Measurements from ENCODE around the gene BMPR2.
"Not testable (repeated sequence)": the region's sequence is repeated elsewhere in the genome, so short reads cannot be mapped to it uniquely, and the experiment has no call there.

The BMPR2 gene

DNA sequence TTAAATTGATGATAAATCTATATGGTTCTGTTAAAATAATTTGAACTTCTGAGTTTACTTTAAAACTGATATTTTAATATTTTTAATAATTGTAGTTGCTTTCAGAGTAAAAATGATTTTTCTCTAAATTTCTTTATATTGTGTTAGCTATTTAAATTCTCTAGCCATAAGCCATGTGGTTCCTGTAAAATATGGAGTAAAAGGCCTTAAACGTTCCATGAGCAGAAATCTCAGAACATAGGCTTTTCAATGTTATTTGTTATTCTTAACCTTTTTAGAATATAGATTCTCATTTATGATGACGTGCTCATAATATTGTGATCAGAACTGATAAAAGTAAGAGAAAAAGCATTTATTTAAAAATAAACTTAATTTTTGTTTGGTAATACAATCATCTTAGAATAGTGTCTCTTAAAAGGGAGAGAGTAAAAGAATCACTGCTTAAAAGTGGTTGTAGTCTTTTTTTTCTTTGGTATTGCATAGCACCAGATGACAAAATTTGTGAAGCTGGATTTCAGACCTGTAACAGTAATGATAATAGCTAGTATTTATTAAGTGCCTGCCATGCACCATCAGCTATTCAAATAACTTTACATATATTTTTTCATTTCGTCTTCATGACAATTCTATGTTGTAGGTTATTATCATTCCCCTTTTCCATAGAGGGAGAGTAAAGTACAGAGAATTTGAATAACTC is 2.7 kb downstream of the BMPR2 start:
- H3K4me3 ChIP-seq (ENCODE audit: low read depth, low read length) = peak overlapping the region; percentile 89

- H3K4me3 ChIP-seq (ENCODE audit: low read depth, low read length) = no peak overlapping the region
Measured at GRCh38 chr2:202382684-202383083, 6.6 kb downstream of the BMPR2 start.

DNA sequence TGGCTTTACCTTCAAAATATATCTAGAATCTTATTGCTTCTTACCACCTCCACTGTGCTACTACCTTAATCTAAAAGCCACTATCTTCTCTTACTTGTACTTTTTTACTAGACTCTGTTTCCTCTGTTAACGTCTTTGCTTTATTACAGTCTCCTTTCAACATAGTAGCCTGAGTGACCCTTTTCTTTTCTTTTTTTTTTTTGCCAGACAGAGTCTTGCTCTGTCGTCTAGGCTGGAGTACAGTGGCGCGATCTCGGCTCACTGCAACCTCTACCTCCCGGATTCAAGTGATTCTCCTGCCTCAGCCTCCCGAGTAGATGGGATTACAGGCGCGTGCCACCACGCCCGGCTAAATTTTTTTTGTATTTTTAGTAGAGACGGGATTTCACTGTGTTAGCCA is 10.4 kb downstream of the BMPR2 start:
- H3K4me3 ChIP-seq (ENCODE audit: low read depth, low read length) = not testable (repeated sequence)

GRCh38 chr2:202387608-202388342 is 11.6 kb downstream of the BMPR2 start:
- H3K4me3 ChIP-seq (ENCODE audit: low read depth, low read length) = no peak overlapping the region

GRCh38 chr2:202400941-202401340 is 24.8 kb downstream of the BMPR2 start:
- no peak overlapping the region for H3K4me3 ChIP-seq (ENCODE audit: low read depth, low read length)

GRCh38 chr2:202405798-202406197 is 29.7 kb downstream of the BMPR2 start:
- H3K4me3 ChIP-seq (ENCODE audit: low read depth, low read length) = no peak overlapping the region

DNA sequence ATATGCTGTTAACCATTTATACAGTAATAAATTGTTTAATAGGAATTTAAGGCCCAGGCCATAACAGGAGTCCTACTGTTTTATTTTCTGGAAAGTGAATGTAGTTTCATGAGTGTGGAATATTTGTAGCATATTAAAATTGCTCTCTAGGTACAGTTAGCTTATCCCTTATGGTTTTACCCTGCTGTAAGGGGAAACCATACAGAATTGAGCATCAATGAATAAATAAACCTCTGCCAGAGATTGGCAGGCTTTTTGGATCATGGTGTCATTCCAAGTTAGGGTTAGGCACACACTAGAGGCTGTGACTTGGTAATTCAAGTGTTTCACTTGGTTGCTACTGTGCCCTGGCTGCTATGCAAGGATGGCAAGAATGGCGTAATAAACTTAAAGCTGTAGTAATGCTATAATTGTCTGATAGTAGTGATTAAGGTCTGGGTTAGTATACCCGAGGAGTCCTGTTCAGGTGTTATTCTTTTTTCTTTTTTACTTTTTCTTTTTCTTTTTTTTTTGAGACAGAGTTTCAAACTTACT is 30.4 kb downstream of the BMPR2 start:
- no peak overlapping the region for H3K4me3 ChIP-seq (ENCODE audit: low read depth, low read length)

- H3K4me3 ChIP-seq (ENCODE audit: low read depth, low read length) = no peak overlapping the region
Measured at GRCh38 chr2:202408546-202409140, 32.5 kb downstream of the BMPR2 start.

DNA sequence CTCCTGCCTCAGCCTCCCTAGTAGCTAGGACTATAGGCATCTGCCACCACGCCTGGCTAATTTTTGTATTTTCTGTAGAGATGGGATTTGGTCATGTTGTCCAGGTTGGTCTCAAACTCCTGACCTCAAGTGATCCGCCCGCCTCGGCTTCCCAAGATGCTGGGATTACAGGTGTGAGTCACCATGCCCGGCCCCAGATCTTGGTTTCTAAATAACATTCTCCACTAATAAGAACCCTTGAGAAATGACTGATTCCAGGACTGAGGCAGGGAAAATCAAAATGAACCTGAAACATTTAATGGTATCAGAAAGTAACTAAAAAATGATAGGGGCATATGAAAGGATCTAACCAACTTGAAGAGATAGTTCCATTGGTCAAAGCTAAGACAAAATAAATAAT is 34.0 kb downstream of the BMPR2 start:
- H3K4me3 ChIP-seq (ENCODE audit: low read depth, low read length) = no peak overlapping the region

DNA sequence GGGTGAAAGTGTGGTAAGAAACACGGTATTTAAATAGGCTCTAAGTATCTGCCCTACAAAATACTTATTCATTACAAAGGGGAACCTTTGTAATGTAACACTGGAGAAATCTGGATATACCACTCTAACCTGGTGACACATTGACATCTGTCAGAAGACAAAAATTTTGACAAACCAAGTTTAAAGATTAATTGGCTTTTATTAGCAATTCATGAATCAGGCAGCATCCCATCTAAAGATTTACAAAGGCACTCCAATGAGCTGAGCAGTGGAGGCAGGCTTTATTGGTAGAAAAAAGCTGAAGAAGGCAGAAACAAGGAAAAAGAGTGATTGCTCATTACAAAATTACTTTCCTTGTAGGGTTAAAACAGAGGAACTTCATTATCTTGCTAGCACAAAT is 35.0 kb downstream of the BMPR2 start:
- H3K4me3 ChIP-seq (ENCODE audit: low read depth, low read length) = no peak overlapping the region

DNA sequence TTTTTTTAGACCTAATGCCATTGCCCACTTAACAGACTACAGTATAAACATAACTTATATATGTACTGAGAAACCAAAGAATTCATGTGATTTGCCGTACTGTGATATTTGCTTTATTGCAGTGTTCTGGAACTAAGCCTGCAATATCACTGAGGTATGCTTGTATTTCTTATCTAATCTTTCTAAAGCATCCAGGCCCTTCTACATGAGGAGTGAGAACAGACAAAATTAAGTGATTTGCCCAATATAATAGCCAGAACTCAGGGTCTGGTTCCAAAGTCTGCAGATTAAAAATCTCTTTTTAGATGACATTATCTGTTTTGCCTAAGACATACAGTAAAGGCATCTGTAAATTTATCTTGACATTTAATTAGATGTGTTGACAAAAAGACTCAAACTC is 41.9 kb downstream of the BMPR2 start:
- H3K4me3 ChIP-seq (ENCODE audit: low read depth, low read length) = no peak overlapping the region

- no peak overlapping the region for H3K4me3 ChIP-seq (ENCODE audit: low read depth, low read length)
Measured at GRCh38 chr2:202418511-202418910, 42.4 kb downstream of the BMPR2 start.

DNA sequence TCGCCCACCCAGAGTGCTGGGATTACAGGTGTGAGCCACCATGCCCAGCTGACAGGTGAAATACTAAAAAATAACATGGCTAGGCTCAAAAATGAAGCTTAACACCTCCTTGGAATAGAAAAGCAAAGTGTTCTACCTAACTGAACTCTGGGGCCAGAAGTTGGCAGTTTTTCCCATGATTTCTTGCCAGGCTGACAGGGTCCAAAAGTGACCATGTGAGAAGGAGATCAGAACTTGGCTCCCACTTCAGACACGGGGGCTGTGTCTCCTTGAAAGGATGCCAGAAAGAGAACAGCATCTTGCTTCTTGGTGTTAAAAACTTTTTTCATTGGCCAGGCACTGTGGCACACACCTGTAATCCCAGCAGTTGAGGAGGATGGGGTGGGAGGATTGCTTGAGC is 47.0 kb downstream of the BMPR2 start:
- no peak overlapping the region for H3K4me3 ChIP-seq (ENCODE audit: low read depth, low read length)

DNA sequence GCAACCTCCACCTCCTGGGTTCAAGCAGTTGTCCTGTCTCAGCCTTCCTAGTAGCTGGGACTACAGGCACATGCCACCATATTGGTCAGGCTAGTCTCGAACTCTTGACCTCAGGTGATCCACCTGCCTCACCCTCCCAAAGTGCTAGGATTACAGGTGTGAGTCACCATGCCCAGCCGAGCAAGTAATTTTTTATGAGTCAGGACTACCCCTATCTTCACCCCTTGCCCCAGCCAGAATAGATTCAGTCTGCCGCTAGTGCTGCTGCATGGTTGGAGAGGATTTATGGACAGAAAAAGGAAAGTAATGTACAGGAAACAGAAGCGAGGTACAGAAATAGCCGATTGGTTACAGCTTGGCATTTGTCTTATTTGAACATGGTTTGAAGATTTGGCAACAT is 48.9 kb downstream of the BMPR2 start:
- no peak overlapping the region for H3K4me3 ChIP-seq (ENCODE audit: low read depth, low read length)

DNA sequence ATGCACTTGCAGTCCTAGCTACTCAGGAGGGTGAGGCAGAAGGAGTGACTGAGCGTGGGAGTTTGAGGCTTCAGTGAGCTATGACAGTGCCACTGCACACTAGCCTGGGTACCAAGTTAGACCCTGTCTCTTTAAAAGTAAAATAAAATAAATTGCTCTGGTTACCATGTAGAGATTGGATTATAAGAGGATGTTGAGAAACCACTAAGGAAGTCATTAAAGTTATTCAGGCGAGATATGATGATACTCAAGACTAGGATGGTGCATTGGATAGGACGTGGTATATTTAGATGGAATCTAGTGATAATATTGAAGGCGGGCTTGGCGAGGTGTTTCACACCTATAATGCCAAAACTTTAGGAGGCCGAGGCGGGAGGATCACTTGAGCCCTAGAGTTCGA is 50.6 kb downstream of the BMPR2 start:
- no peak overlapping the region for H3K4me3 ChIP-seq (ENCODE audit: low read depth, low read length)

DNA sequence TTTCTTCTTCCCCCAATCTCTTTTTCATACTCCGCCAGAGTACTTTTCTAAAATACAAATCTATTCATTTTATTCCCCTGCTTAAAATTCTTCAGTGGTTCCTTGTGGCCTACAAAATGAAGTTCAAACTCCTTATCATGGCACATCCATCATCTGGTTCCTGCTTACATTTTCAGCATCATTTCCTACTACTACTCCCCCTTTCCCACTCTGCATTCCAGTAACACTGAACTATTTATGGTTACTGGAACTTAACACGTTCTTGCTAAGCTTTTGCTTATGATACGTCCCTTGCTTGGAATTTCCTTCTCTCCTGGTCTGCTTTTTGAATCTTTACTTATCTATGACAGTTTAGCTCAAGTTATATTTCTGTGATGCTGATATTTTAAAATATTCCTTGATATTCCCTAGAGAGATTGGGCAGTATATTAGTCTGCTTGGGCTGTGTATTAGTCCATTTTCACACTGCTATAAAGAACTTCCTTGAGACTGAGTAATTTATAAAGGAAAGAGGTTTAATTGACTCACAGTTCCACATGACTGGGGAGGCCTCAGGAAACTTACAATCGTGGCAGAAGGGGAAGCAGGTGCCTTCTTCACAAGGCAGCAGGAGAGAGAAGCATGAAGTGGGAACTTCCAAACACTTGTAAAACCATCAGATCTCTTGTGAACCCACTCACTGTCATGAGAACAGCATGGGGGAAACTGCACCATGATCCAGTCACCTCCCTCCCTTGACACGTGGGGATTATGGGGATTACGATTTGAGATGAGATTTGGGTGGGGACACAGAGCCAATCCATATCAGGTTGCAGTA is 53.2 kb downstream of the BMPR2 start:
- no peak overlapping the region for H3K4me3 ChIP-seq (ENCODE audit: low read depth, low read length)

- H3K4me3 ChIP-seq (ENCODE audit: low read depth, low read length) = no peak overlapping the region
Measured at GRCh38 chr2:202432776-202433175, 56.6 kb downstream of the BMPR2 start.

- no peak overlapping the region for H3K4me3 ChIP-seq (ENCODE audit: low read depth, low read length)
Measured at GRCh38 chr2:202434472-202434871, 58.3 kb downstream of the BMPR2 start.

- H3K4me3 ChIP-seq (ENCODE audit: low read depth, low read length) = no peak overlapping the region
Measured at GRCh38 chr2:202436626-202437025, 60.5 kb downstream of the BMPR2 start.

- H3K4me3 ChIP-seq (ENCODE audit: low read depth, low read length) = not testable (repeated sequence)
Measured at GRCh38 chr2:202440117-202440516, 64.0 kb downstream of the BMPR2 start.

DNA sequence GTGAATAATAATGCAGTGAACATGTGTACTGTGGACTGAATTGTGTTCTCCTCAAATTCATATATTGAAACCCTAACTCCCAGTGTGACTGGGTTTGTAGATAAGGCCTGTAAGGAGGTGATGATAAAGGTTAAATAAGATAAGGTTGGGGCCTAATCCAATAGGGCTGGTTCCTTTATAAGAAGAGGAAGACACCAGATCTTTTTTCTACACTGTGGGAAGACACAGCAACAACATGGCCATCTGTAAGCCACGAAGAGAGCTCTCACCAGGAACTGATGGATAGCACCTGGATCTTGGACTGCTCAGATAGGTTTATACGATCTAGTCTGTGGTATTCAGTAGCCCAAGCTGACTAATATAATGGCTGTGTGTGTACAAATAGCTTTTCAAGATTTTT is 66.8 kb downstream of the BMPR2 start:
- no peak overlapping the region for H3K4me3 ChIP-seq (ENCODE audit: low read depth, low read length)
